HG03159 (cell line): ENCODE results near the gene INTU.
A peak's percentile ranks its signal among the peaks of the same experiment; 100 is the strongest.

Experiments used
- ATAC-seq: cut with Tn5 transposase; IDR thresholded peaks from one replicate; pipeline ENCODE4 v1.9.1; 2021; ENCODE audit warnings: mild to moderate bottlenecking, moderate library complexity; ENCODE audit not compliant: unreplicated experiment

INTU gene

DNA sequence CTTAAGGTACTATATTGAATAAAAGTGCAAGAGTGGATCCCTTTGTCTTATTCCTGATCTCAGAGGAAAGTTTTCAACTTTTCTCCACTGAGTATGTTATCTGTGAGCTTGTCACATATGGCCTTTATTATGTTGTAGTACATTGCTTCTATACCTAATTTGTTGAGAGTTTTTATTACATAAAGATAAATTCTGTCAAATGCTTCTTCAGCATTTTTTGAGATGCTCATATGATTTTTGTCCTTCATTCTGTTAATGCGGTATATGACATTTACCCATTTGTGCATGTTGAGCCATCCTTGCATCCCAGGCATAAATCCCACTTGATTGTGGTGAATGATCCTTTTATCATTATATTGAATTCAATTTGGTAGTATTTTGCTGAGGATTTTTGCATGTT lies 108.5 kb downstream of the INTU start:
- no peak for ATAC-seq

DNA sequence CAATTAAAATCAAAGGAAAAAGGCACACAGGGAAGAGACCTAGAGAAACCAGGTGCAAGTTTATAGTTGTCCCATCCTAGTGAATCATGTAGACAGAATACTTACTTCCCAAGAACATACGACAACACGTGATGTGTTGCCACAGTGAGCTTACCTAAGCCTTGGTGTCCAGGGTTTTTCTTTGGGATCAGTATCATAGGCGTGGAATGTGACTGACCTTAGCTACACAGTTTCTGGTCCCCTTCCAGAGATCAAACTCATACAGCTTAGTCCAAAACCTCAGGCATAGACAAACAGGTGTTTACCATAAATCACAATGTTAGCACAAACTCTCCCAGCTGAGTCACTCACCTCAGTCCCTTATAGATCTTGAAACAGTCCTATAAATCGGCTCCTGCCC lies 115.1 kb downstream of the INTU start:
- ATAC-seq = no peak

DNA sequence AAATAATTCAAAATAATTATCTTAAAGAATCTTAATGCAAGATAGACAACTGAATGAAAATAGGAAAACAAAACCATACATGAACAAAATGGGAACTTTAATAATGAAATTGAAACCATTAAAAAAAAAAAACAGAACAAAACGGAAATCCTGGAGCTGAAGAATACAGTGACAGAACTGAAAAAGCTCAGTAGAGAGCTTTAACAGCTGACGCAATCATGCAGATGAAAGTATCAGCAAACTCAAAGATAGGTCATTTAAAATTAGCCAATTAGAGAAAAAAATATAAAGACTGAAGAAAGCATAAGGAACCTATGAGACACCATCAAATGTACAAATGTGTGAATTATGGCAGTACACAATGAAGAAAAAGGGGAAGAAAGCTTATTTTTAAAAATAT lies 116.2 kb downstream of the INTU start:
- no peak for ATAC-seq

DNA sequence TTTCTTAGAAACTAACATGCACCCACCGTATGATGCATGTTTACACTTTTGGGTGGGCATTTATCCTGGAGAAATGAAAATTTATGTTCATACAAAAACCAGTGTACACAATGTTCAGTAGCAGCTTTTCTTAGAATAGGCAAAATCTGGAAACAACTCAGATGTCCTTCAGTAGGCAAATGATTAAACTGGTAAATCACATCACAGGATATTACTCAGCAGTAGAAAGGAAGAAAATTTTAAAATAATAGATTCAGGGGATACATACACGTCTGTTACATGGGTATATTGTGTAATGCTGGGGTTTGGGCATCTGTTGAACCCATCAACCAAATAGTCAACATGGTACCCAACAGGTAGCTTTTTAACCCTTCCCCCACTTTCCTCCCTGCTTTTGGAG lies 124.1 kb downstream of the INTU start:
- ATAC-seq = no peak

GRCh38 chr4:127759228-127759820 lies 126.6 kb downstream of the INTU start:
- peak; percentile 71 for ATAC-seq

DNA sequence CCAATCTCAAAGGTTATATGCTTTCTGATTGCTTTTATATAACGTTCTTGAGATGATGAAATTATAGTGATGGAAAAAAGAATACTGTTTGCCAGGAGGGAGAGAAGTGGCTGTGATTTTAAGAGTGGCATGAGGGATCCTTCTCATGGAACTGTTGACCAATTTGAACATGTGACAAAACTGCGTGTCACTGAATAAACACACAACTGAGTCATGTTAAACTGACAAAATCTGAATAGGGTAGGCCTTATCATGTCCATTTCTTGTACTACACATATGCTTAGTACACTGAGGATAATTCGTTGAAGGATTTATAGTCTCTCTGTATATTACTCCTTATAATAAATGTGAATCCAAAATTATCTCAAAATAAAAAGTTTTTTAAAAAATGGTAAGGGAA lies 127.1 kb downstream of the INTU start:
- ATAC-seq = no peak

GRCh38 chr4:127771535-127772275 lies 138.9 kb downstream of the INTU start:
- ATAC-seq = no peak

- ATAC-seq = no peak
These were observed 140.3 kb downstream of the INTU start for GRCh38 chr4:127772769-127773671.

- ATAC-seq = no peak
These were observed 143.1 kb downstream of the INTU start for GRCh38 chr4:127775843-127776242.
